Measurements from ENCODE around the gene PKIG. TPM values are rescaled to one million over a fixed set of nuclear protein-coding genes. Genes with fewer than 3 reads are reported as not detected.

PKIG gene
- total RNA-seq, 4 donors from 2014 or later, result 305 to 398 (median 357) TPM

GRCh38 chr20:44589537-44589936, 7.2 kb downstream of the PKIG start:
- Histone ChIP-seq H3K4me1 (peaks cover 50 to 98% (median 78%) of the 10 kb centered on the region in 4 donors), H3K36me3 (peaks cover 11 to 41% (median 27%) of the 10 kb centered on the region in 4 donors), H3K9me3 (peaks cover 0 to 3% (median 0%) of the 10 kb centered on the region in 4 donors), H3K4me3 (no peak overlapping the region), H3K27ac (replicated peaks in 1 of 4) (peak overlapping the region in 2 of 4 donors; percentile 15 to 89), H3K27me3 (no peaks in the 10 kb centered on the region)
- TF ChIP-seq POLR2AphosphoS5 (IDR thresholded peaks at IDR 0.05) (no peak), CTCF (IDR thresholded peaks at IDR 0.05) (no peak), POLR2A (IDR thresholded peaks at IDR 0.05; ENCODE audit: low read depth) (no peak), EP300 (IDR thresholded peaks at IDR 0.05) (no peak)
- no peak for DNase-seq (ENCODE audit: extremely low spot score)
- intact Hi-C loops (cut with DNase I), result no loop called here
- WGBS, result 67% methylated on average over 4 of the region's 4 CpGs

- peak overlapping the region; percentile 15 to 89 (median 40) for H3K27ac ChIP-seq (replicated peaks in 1 of 4)
- DNase-seq (ENCODE audit: extremely low spot score), result no peak
- 91% methylated on average over 9 of the region's 9 CpGs for WGBS
- no peaks in the 10 kb centered on the region for H3K27me3 ChIP-seq
- intact Hi-C loops (cut with DNase I), result no loop called here
- H3K9me3 ChIP-seq, result peaks cover 0 to 3% (median 0%) of the 10 kb centered on the region in 4 donors
- H3K36me3 ChIP-seq, result peaks cover 11 to 45% (median 27%) of the 10 kb centered on the region in 4 donors
- H3K4me3 ChIP-seq, result no peak overlapping the region
- TF ChIP-seq POLR2A (IDR thresholded peaks at IDR 0.05; ENCODE audit: low read depth) (no peak), POLR2AphosphoS5 (IDR thresholded peaks at IDR 0.05) (no peak), CTCF (IDR thresholded peaks at IDR 0.05) (no peak), EP300 (IDR thresholded peaks at IDR 0.05) (no peak)
- peaks cover 50 to 98% (median 79%) of the 10 kb centered on the region in 4 donors for H3K4me1 ChIP-seq
Measured at GRCh38 chr20:44590980-44591778, 8.8 kb downstream of the PKIG start.

GRCh38 chr20:44592366-44592765, 10.0 kb downstream of the PKIG start:
- peaks cover 11 to 51% (median 27%) of the 10 kb centered on the region in 4 donors for H3K36me3 ChIP-seq

GRCh38 chr20:44593751-44594150, 11.4 kb downstream of the PKIG start:
- DNase-seq (ENCODE audit: extremely low spot score), result no peak
- Histone ChIP-seq H3K9me3 (no peaks in the 10 kb centered on the region), H3K36me3 (peaks cover 11 to 51% (median 27%) of the 10 kb centered on the region in 4 donors), H3K4me1 (peaks cover 60 to 98% (median 80%) of the 10 kb centered on the region in 4 donors), H3K4me3 (no peak overlapping the region), H3K27me3 (no peaks in the 10 kb centered on the region), H3K27ac (replicated peaks in 1 of 4) (peak overlapping the region; percentile 63 to 93 (median 89))
- intact Hi-C loops (cut with DNase I), result no loop called here
- TF ChIP-seq POLR2AphosphoS5 (IDR thresholded peaks at IDR 0.05), result peak in 1 of 2 donors; percentile 22
- TF ChIP-seq EP300 (IDR thresholded peaks at IDR 0.05), result no peak
- no peak for TF ChIP-seq POLR2A (IDR thresholded peaks at IDR 0.05; ENCODE audit: low read depth)
- no peak for TF ChIP-seq CTCF (IDR thresholded peaks at IDR 0.05)
- WGBS, result 62% methylated on average over 2 of the region's 2 CpGs

More at GRCh38 chr20:44592366-44592765, 10.0 kb downstream of the PKIG start:
- peak overlapping the region; percentile 42 to 93 (median 89) for H3K27ac ChIP-seq (replicated peaks in 1 of 4)
- TF ChIP-seq POLR2AphosphoS5 (IDR thresholded peaks at IDR 0.05), result no peak
- no peak for TF ChIP-seq EP300 (IDR thresholded peaks at IDR 0.05)
- no peak for TF ChIP-seq CTCF (IDR thresholded peaks at IDR 0.05)
- peaks cover 50 to 98% (median 79%) of the 10 kb centered on the region in 4 donors for H3K4me1 ChIP-seq
- no peak overlapping the region for H3K4me3 ChIP-seq
- H3K9me3 ChIP-seq, result peaks cover 0 to 2% (median 0%) of the 10 kb centered on the region in 4 donors
- WGBS, result 75% methylated on average over 3 of the region's 3 CpGs
- no peaks in the 10 kb centered on the region for H3K27me3 ChIP-seq
- intact Hi-C loops (cut with DNase I), result no loop called here
- DNase-seq (ENCODE audit: extremely low spot score), result no peak

Measured in esophagus muscularis mucosa (tissue), 4 donors.